DND-41 (cell line): Measurements from ENCODE around the gene GLP2R.

Source experiments
- ATAC-seq: fragments of 200-7000 bp; cut with Tn5 transposase; 3 replicates; pipeline ENCODE4 v1.9.1; 2021; ENCODE audit warnings: low read depth; ENCODE audit not compliant: insufficient read depth
- DNase-seq: peaks from one replicate; pipeline ENCODE4 v3.0.0-alpha.2; 2020
- H2AFZ ChIP-seq: 2 replicates; pipeline ENCODE4 v1.6.0; 2012; ENCODE audit warnings: low read depth, low read length
- H3K27ac ChIP-seq: 2 replicates; pipeline ENCODE4 v1.5.1; 2012; ENCODE audit warnings: low read length, inconsistent platforms
- H3K27me3 ChIP-seq: fragments of 200-600 bp; sonication (generic); 2 replicates; pipeline ENCODE4 v1.6.0; 2012; ENCODE audit warnings: low read length, mild to moderate bottlenecking, inconsistent platforms; ENCODE audit not compliant: insufficient read depth, poor library complexity
- H3K36me3 ChIP-seq: 2 replicates; pipeline ENCODE4 v1.5.1; 2012; ENCODE audit warnings: low read length, inconsistent platforms; ENCODE audit not compliant: insufficient read depth
- H3K4me1 ChIP-seq: 2 replicates; pipeline ENCODE4 v1.5.1; 2012; ENCODE audit warnings: mild to moderate bottlenecking, low read length; ENCODE audit not compliant: insufficient read depth
- H3K4me2 ChIP-seq: 2 replicates; pipeline ENCODE4 v1.6.0; 2012; ENCODE audit warnings: mild to moderate bottlenecking, moderate library complexity, low read length, inconsistent platforms; ENCODE audit not compliant: insufficient read depth
- H3K4me3 ChIP-seq, 2 experiments: fragments of 200-600 bp in 1 of 2; shearing (Covaris generic) in 1 of 2; 2 replicates each; pipeline ENCODE4 v1.5.1; 2012 to 2016; ENCODE audit warnings: inconsistent platforms in 2 of 2, low read length in 2 of 2, mild to moderate bottlenecking in 2 of 2, low read depth in 1 of 2, moderate library complexity in 1 of 2
- H3K79me2 ChIP-seq: 2 replicates; pipeline ENCODE4 v1.6.0; 2012; ENCODE audit warnings: low read length, inconsistent platforms; ENCODE audit not compliant: insufficient read depth
- H3K9ac ChIP-seq: 2 replicates; pipeline ENCODE4 v1.6.0; 2012; ENCODE audit warnings: low read depth, mild to moderate bottlenecking, inconsistent platforms, low read length, moderate library complexity
- H3K9me3 ChIP-seq: 2 replicates; pipeline ENCODE4 v1.5.1; 2012; ENCODE audit warnings: low read length, moderate library complexity, mild to moderate bottlenecking, inconsistent platforms; ENCODE audit not compliant: insufficient read depth, severe bottlenecking
- H4K20me1 ChIP-seq: 2 replicates; pipeline ENCODE4 v1.6.0; 2012; ENCODE audit warnings: low read length; ENCODE audit not compliant: insufficient read depth
- CTCF ChIP-seq: IDR thresholded peaks from 2 replicates; pipeline ENCODE4 v1.5.1; 2012; ENCODE audit warnings: borderline replicate concordance, low read length, moderate library complexity, mild to moderate bottlenecking; ENCODE audit not compliant: poor library complexity, severe bottlenecking; ENCODE audit errors: extremely low read depth
- EZH2 ChIP-seq: IDR thresholded peaks from 3 replicates; pipeline ENCODE4 v1.6.1; 2012; ENCODE audit warnings: borderline replicate concordance, low read depth, mild to moderate bottlenecking, moderate library complexity, low read length, inconsistent platforms; ENCODE audit not compliant: severe bottlenecking

The GLP2R gene

GRCh38 chr17:9924735-9925191, 99.0 kb downstream of the GLP2R start:
- Histone ChIP-seq H3K36me3 (peaks cover 12% of the 10 kb centered on the region), H3K9ac (no peak overlapping the region), H4K20me1 (peaks cover 8% of the 10 kb centered on the region; the same call in 1 of the 2 replicates), H3K4me2 (no peak overlapping the region), H3K27me3 (no peaks in the 10 kb centered on the region), H3K79me2 (no peaks in the 10 kb centered on the region), H3K4me3 (no peak overlapping the region), H3K9me3 (no peaks in the 10 kb centered on the region), H3K27ac (no peak overlapping the region), H3K4me1 (no peaks in the 10 kb centered on the region), H2AFZ (no peak overlapping the region)
- TF ChIP-seq EZH2 (no peak), CTCF (peak; percentile 92)
- DNase-seq (peak; percentile 46), ATAC-seq (peak; percentile 83)

GRCh38 chr17:9925457-9925856, 99.7 kb downstream of the GLP2R start:
- DNase-seq (no peak), ATAC-seq (no peak)
- Histone ChIP-seq H3K4me1 (no peaks in the 10 kb centered on the region), H3K4me3 (no peak overlapping the region), H3K9me3 (no peaks in the 10 kb centered on the region), H3K9ac (no peak overlapping the region), H2AFZ (no peak overlapping the region), H3K79me2 (no peaks in the 10 kb centered on the region), H3K4me2 (no peak overlapping the region), H3K27ac (no peak overlapping the region), H3K27me3 (no peaks in the 10 kb centered on the region), H3K36me3 (peaks cover 12% of the 10 kb centered on the region), H4K20me1 (peaks cover 8% of the 10 kb centered on the region; the same call in 1 of the 2 replicates)
- TF ChIP-seq EZH2 (no peak), CTCF (no peak)

GRCh38 chr17:9926150-9926804, 100.6 kb downstream of the GLP2R start:
- H3K79me2 ChIP-seq = no peaks in the 10 kb centered on the region
- no peaks in the 10 kb centered on the region for H3K27me3 ChIP-seq
- H3K4me2 ChIP-seq = no peak overlapping the region
- no peaks in the 10 kb centered on the region for H3K4me1 ChIP-seq
- TF ChIP-seq CTCF (no peak), EZH2 (no peak)
- no peak overlapping the region for H3K4me3 ChIP-seq
- no peak overlapping the region for H2AFZ ChIP-seq
- H3K9ac ChIP-seq = no peak overlapping the region
- DNase-seq = no peak
- H4K20me1 ChIP-seq = peaks cover 8% of the 10 kb centered on the region; the same call in 1 of the 2 replicates
- H3K27ac ChIP-seq = no peak overlapping the region
- no peaks in the 10 kb centered on the region for H3K9me3 ChIP-seq
- no peak for ATAC-seq
- H3K36me3 ChIP-seq = peaks cover 12% of the 10 kb centered on the region
